SK-N-SH treated with all-trans-retinoic acid at 6 μM for 48 hours (cell line): ENCODE data around the gene USP40.

ENCODE experiments used
- ATAC-seq: fragments of 200-7000 bp; cut with Tn5 transposase; 3 replicates; pipeline ENCODE4 v1.9.1; 2020; ENCODE audit warnings: mild to moderate bottlenecking, moderate library complexity
- ARNTL ChIP-seq: fragments of 450-650 bp; formaldehyde crosslinking; IDR thresholded peaks from 2 replicates; pipeline ENCODE4 v1.5.0; 2020; ENCODE audit warnings: low read depth, mild to moderate bottlenecking, moderate library complexity, borderline replicate concordance
- BACH2 ChIP-seq: fragments of 250-450 bp; sonication (Bioruptor Pico); IDR thresholded peaks from 2 replicates; pipeline ENCODE4 v1.9.0; 2021; ENCODE audit warnings: mild to moderate bottlenecking, borderline replicate concordance
- CSDC2 ChIP-seq: fragments of 250-450 bp; sonication (Bioruptor Pico); IDR thresholded peaks from 2 replicates; pipeline ENCODE4 v1.5.0; 2020; ENCODE audit warnings: mild to moderate bottlenecking, moderate library complexity
- ESRRG ChIP-seq: fragments of 250-450 bp; sonication (Bioruptor Pico); IDR thresholded peaks from 2 replicates; pipeline ENCODE4 v1.6.1; 2021; ENCODE audit warnings: mild to moderate bottlenecking
- GLIS3 ChIP-seq: fragments of 250-450 bp; sonication (Bioruptor Pico); IDR thresholded peaks from 2 replicates; pipeline ENCODE4 v1.5.0; 2020; ENCODE audit warnings: mild to moderate bottlenecking, moderate library complexity
- ISL1 ChIP-seq: fragments of 250-450 bp; sonication (Bioruptor Pico); IDR thresholded peaks from 2 replicates; pipeline ENCODE4 v2.1.2; 2022; ENCODE audit warnings: mild to moderate bottlenecking, moderate library complexity
- OSR1 ChIP-seq: fragments of 250-450 bp; sonication (Bioruptor Pico); IDR thresholded peaks from 2 replicates; pipeline ENCODE4 v1.8.0; 2022; ENCODE audit warnings: moderate library complexity, mild to moderate bottlenecking, inconsistent platforms
- PPARA ChIP-seq: fragments of 250-450 bp; sonication (Bioruptor Pico); IDR thresholded peaks from 2 replicates; pipeline ENCODE4 v1.5.0; 2020; ENCODE audit warnings: mild to moderate bottlenecking, borderline replicate concordance
- RARB ChIP-seq: fragments of 250-450 bp; sonication (Bioruptor Pico); IDR thresholded peaks from 2 replicates; pipeline ENCODE4 v1.8.0; 2021; ENCODE audit warnings: mild to moderate bottlenecking, moderate library complexity
- SNAI2 ChIP-seq: fragments of 250-450 bp; sonication (Bioruptor Pico); IDR thresholded peaks from 2 replicates; pipeline ENCODE4 v1.5.0; 2020; ENCODE audit warnings: mild to moderate bottlenecking, moderate library complexity
- TCF4 ChIP-seq: fragments of 250-450 bp; sonication (Bioruptor Pico); IDR thresholded peaks from 2 replicates; pipeline ENCODE4 v1.8.0; 2021; ENCODE audit warnings: mild to moderate bottlenecking, moderate library complexity, borderline replicate concordance
- TOX ChIP-seq: fragments of 250-450 bp; sonication (Bioruptor Pico); IDR thresholded peaks from 2 replicates; pipeline ENCODE4 v1.8.0; 2021; ENCODE audit warnings: mild to moderate bottlenecking, moderate library complexity, borderline replicate concordance
- ZC3H10 ChIP-seq: fragments of 250-450 bp; sonication (Bioruptor Pico); IDR thresholded peaks from 2 replicates; pipeline ENCODE4 v1.5.1; 2021; ENCODE audit warnings: mild to moderate bottlenecking, moderate library complexity
- ZFP30 ChIP-seq: fragments of 450-650 bp; formaldehyde crosslinking; IDR thresholded peaks from 2 replicates; pipeline ENCODE4 v1.5.0; 2022; ENCODE audit warnings: mild to moderate bottlenecking, moderate library complexity
- ZNF565 ChIP-seq: fragments of 450-650 bp; formaldehyde crosslinking; conservative IDR thresholded peaks from 2 replicates; pipeline ENCODE4 v1.5.0; 2020; ENCODE audit warnings: low read depth, mild to moderate bottlenecking, moderate library complexity
- ZNF70 ChIP-seq: fragments of 450-650 bp; formaldehyde crosslinking; IDR thresholded peaks from 2 replicates; pipeline ENCODE4 v1.5.0; 2020; ENCODE audit warnings: mild to moderate bottlenecking, moderate library complexity
- ZNF8 ChIP-seq: fragments of 450-650 bp; formaldehyde crosslinking; IDR thresholded peaks from 2 replicates; pipeline ENCODE4 v1.5.0; 2020; ENCODE audit warnings: mild to moderate bottlenecking, moderate library complexity
- TF ChIP-seq, protein P1 (sequence below): fragments of 250-450 bp; sonication (Bioruptor Pico); IDR thresholded peaks from 2 replicates; pipeline ENCODE4 v1.5.0; 2020; ENCODE audit warnings: mild to moderate bottlenecking, moderate library complexity
- TF ChIP-seq, protein P2 (sequence below): fragments of 250-450 bp; sonication (Bioruptor Pico); IDR thresholded peaks from 2 replicates; pipeline ENCODE4 v1.5.1; 2021; ENCODE audit warnings: mild to moderate bottlenecking, moderate library complexity
- TF ChIP-seq, protein P3 (sequence below): fragments of 250-450 bp; sonication (Bioruptor Pico); IDR thresholded peaks from 2 replicates; pipeline ENCODE4 v1.5.1; 2020; ENCODE audit warnings: low read depth, mild to moderate bottlenecking, moderate library complexity
- TF ChIP-seq, protein P4 (sequence below): fragments of 250-450 bp; sonication (Bioruptor Pico); IDR thresholded peaks from 2 replicates; pipeline ENCODE4 v1.8.0; 2021; ENCODE audit warnings: low read depth, mild to moderate bottlenecking, moderate library complexity, borderline replicate concordance
- TF ChIP-seq, protein P5 (sequence below): fragments of 250-450 bp; sonication (Bioruptor Pico); IDR thresholded peaks from 2 replicates; pipeline ENCODE4 v1.8.0; 2020; ENCODE audit warnings: mild to moderate bottlenecking, moderate library complexity, borderline replicate concordance

USP40 gene

DNA sequence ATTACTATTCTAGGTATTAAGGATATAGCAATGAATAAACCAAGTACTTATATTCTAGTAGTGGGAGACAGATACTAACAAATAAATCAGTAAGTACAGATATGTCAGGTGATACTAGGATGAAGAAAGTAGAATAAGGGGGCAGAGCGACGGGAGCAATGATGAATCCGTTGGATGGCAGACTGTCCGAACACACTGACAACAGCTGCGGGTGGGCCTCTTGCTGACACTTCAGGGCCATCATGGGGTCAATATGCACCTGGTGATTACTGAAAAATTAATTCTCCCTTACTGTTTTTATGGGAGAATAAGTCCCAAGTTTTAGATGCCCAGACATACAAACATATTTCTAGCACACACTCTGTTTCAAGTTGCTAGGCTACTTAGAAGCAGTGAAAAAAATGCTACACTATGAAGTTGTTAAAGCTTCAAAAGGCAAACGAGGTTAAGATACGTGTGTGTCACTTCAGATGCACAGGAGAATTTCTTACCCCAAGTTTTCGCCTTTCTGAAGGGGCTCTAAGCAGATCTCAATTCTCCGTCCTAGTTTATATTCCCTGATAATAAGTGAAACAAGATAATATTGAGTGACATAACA lies 78.7 kb downstream of the USP40 start:
- TF ChIP-seq, protein P1, sequence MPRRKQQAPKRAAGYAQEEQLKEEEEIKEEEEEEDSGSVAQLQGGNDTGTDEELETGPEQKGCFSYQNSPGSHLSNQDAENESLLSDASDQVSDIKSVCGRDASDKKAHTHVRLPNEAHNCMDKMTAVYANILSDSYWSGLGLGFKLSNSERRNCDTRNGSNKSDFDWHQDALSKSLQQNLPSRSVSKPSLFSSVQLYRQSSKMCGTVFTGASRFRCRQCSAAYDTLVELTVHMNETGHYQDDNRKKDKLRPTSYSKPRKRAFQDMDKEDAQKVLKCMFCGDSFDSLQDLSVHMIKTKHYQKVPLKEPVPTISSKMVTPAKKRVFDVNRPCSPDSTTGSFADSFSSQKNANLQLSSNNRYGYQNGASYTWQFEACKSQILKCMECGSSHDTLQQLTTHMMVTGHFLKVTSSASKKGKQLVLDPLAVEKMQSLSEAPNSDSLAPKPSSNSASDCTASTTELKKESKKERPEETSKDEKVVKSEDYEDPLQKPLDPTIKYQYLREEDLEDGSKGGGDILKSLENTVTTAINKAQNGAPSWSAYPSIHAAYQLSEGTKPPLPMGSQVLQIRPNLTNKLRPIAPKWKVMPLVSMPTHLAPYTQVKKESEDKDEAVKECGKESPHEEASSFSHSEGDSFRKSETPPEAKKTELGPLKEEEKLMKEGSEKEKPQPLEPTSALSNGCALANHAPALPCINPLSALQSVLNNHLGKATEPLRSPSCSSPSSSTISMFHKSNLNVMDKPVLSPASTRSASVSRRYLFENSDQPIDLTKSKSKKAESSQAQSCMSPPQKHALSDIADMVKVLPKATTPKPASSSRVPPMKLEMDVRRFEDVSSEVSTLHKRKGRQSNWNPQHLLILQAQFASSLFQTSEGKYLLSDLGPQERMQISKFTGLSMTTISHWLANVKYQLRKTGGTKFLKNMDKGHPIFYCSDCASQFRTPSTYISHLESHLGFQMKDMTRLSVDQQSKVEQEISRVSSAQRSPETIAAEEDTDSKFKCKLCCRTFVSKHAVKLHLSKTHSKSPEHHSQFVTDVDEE (CRISPR knock-in tag), result no peak
- TF ChIP-seq ARNTL (CRISPR knock-in tag) (no peak), SNAI2 (no peak), ESRRG (CRISPR knock-in tag) (no peak), BACH2 (CRISPR knock-in tag) (no peak), ZFP30 (no peak), ZNF565 (CRISPR knock-in tag) (no peak), ISL1 (CRISPR knock-in tag) (no peak), ZNF8 (CRISPR knock-in tag) (no peak), PPARA (no peak), GLIS3 (no peak), ZNF70 (CRISPR knock-in tag) (no peak), TOX (CRISPR knock-in tag) (no peak), OSR1 (CRISPR knock-in tag) (no peak), TCF4 (CRISPR knock-in tag) (no peak), ZC3H10 (CRISPR knock-in tag) (no peak)
- TF ChIP-seq, protein P2, sequence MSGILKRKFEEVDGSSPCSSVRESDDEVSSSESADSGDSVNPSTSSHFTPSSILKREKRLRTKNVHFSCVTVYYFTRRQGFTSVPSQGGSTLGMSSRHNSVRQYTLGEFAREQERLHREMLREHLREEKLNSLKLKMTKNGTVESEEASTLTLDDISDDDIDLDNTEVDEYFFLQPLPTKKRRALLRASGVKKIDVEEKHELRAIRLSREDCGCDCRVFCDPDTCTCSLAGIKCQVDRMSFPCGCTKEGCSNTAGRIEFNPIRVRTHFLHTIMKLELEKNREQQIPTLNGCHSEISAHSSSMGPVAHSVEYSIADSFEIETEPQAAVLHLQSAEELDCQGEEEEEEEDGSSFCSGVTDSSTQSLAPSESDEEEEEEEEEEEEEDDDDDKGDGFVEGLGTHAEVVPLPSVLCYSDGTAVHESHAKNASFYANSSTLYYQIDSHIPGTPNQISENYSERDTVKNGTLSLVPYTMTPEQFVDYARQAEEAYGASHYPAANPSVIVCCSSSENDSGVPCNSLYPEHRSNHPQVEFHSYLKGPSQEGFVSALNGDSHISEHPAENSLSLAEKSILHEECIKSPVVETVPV (CRISPR knock-in tag), result no peak
- TF ChIP-seq, protein P3, sequence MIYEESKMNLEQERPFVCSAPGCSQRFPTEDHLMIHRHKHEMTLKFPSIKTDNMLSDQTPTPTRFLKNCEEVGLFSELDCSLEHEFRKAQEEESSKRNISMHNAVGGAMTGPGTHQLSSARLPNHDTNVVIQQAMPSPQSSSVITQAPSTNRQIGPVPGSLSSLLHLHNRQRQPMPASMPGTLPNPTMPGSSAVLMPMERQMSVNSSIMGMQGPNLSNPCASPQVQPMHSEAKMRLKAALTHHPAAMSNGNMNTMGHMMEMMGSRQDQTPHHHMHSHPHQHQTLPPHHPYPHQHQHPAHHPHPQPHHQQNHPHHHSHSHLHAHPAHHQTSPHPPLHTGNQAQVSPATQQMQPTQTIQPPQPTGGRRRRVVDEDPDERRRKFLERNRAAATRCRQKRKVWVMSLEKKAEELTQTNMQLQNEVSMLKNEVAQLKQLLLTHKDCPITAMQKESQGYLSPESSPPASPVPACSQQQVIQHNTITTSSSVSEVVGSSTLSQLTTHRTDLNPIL (CRISPR knock-in tag), result no peak
- TF ChIP-seq, protein P4, sequence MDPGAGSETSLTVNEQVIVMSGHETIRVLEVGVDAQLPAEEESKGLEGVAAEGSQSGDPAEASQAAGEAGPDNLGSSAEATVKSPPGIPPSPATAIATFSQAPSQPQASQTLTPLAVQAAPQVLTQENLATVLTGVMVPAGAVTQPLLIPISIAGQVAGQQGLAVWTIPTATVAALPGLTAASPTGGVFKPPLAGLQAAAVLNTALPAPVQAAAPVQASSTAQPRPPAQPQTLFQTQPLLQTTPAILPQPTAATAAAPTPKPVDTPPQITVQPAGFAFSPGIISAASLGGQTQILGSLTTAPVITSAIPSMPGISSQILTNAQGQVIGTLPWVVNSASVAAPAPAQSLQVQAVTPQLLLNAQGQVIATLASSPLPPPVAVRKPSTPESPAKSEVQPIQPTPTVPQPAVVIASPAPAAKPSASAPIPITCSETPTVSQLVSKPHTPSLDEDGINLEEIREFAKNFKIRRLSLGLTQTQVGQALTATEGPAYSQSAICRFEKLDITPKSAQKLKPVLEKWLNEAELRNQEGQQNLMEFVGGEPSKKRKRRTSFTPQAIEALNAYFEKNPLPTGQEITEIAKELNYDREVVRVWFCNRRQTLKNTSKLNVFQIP (CRISPR knock-in tag), result no peak
- TF ChIP-seq, protein P5, sequence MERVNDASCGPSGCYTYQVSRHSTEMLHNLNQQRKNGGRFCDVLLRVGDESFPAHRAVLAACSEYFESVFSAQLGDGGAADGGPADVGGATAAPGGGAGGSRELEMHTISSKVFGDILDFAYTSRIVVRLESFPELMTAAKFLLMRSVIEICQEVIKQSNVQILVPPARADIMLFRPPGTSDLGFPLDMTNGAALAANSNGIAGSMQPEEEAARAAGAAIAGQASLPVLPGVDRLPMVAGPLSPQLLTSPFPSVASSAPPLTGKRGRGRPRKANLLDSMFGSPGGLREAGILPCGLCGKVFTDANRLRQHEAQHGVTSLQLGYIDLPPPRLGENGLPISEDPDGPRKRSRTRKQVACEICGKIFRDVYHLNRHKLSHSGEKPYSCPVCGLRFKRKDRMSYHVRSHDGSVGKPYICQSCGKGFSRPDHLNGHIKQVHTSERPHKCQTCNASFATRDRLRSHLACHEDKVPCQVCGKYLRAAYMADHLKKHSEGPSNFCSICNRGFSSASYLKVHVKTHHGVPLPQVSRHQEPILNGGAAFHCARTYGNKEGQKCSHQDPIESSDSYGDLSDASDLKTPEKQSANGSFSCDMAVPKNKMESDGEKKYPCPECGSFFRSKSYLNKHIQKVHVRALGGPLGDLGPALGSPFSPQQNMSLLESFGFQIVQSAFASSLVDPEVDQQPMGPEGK (CRISPR knock-in tag), result no peak
- ATAC-seq, result peak; percentile 14

DNA sequence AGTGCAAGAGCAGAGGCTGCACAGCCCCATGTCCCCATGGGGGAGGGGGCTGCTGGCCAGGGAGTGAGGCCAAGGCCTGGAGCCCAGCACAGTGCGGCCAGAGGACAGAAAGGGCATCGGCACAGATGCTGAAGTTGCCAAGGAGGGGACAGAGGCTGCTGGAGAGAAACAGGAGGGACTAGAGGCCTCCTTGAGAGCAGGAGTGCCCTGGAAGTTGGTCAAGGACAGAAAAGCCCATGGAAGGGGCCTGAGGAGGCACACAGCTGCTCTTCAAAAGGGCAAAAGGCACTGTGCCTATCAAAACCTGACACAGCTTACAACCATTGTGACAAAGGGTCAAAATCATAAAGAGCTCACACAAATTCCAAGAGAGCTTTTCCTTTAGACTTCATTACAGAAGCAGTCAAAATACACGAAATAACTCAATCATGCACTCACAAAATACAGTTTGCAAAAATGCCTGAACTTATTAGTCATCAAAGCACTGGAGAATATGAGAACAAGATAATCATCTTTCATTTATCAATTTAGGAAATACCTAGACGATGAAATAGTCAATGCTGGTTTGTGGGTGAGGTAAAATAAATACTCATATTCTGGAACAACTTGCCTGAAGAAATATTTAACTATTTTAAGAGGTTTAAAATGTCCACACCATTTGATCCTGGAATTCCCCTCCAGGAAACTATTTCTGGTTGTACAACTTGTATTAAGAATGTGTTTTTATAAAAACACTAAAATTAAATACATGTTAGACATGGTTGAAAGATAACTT lies 79.6 kb downstream of the USP40 start:
- peak; percentile 71 for ATAC-seq
- no peak; the same call in 1 of the 2 replicates for TF ChIP-seq ZNF8 (CRISPR knock-in tag)
- TF ChIP-seq RARB (CRISPR knock-in tag), result no peak
- TF ChIP-seq ZC3H10 (CRISPR knock-in tag), result peak; percentile 22; the same call in 1 of the 2 replicates
- TF ChIP-seq, protein P5 (CRISPR knock-in tag), result peak; percentile 55; the same call in 1 of the 2 replicates
- TF ChIP-seq, protein P4 (CRISPR knock-in tag), result no peak; the same call in 1 of the 2 replicates
- peak; percentile 46; the same call in 1 of the 2 replicates for TF ChIP-seq SNAI2
- TF ChIP-seq, protein P1 (CRISPR knock-in tag), result 0 out of 2 replicates have a peak, but pooled peaks have one; percentile 27
- no peak for TF ChIP-seq OSR1 (CRISPR knock-in tag)
- TF ChIP-seq CSDC2 (CRISPR knock-in tag), result peak; percentile 91; the same call in 1 of the 2 replicates
